K562 (cell line): Measurements from ENCODE around the gene CERS3. TPM values are rescaled to one million over a fixed set of nuclear protein-coding genes. Genes with fewer than 3 reads are reported as not detected.

ENCODE experiments used
- CHD4 ChIP-seq: fragments of 200-600 bp; sonication (generic); IDR thresholded peaks from 3 replicates; pipeline ENCODE4 v1.6.1; 2012; ENCODE audit warnings: low read depth, mild to moderate bottlenecking, mixed read lengths, low read length, inconsistent platforms; ENCODE audit not compliant: insufficient read depth, insufficient replicate concordance, poor library complexity, severe bottlenecking
- CHD7 ChIP-seq: fragments of 200-600 bp; sonication (generic); IDR thresholded peaks from one replicate; pipeline ENCODE4 v1.6.1; 2012; ENCODE audit warnings: mild to moderate bottlenecking, low read depth, low read length, inconsistent platforms
- JUN ChIP-seq, 2 experiments: sonication (generic) in 1 of 2; formaldehyde crosslinking in 1 of 2; IDR thresholded peaks; 2 replicates each; pipeline versions ENCODE4 v1.6.1 to v1.8.0; 2012 to 2022; ENCODE audit warnings: borderline replicate concordance in 2 of 2, mild to moderate bottlenecking in 2 of 2, improper control_type of control experiment in 1 of 2, low read depth in 1 of 2, low read length in 1 of 2, missing genetic modification reagents in 1 of 2
- NCOA2 ChIP-seq, 2 experiments: fragments of 450-650 bp; IDR thresholded peaks; 2 replicates each; pipeline ENCODE4 v1.6.1; 2018; ENCODE audit warnings: mild to moderate bottlenecking in 2 of 2, moderate library complexity in 1 of 2; ENCODE audit not compliant: partially characterized antibody in 2 of 2
- NFATC3 ChIP-seq: fragments of 450-650 bp; IDR thresholded peaks from 2 replicates; pipeline ENCODE4 v1.6.1; 2017; ENCODE audit warnings: mild to moderate bottlenecking
- NFE2L1 ChIP-seq: fragments of 450-650 bp; IDR thresholded peaks from 2 replicates; pipeline ENCODE4 v1.6.1; 2016; ENCODE audit warnings: missing genetic modification characterization, low read depth, mild to moderate bottlenecking, missing compliant biosample characterization, moderate library complexity, borderline replicate concordance
- SNRNP70 ChIP-seq: fragments of 200-400 bp; formaldehyde crosslinking; optimal IDR thresholded peaks from 2 replicates; pipeline ENCODE3; 2017; ENCODE audit warnings: low read depth, low read length
- SREBF1 ChIP-seq: fragments of 150-350 bp; IDR thresholded peaks from 2 replicates; pipeline ENCODE4 v1.6.1; 2014; ENCODE audit warnings: antibody characterized with exemption, low read depth, low read length, borderline replicate concordance
- ZBTB11 ChIP-seq, 3 experiments: fragments of 200-800 bp in 1 of 3; fragments of 250-450 bp in 1 of 3; fragments of 450-650 bp in 1 of 3; sonication (Bioruptor Pico) in 1 of 3; sonication (Bioruptor generic) in 1 of 3; formaldehyde crosslinking in 1 of 3; IDR thresholded peaks; 2 replicates each; pipeline versions ENCODE4 v1.6.1 to v1.8.0; 2016 to 2022; ENCODE audit warnings: mild to moderate bottlenecking in 2 of 3, missing genetic modification characterization in 2 of 3, missing compliant biosample characterization in 1 of 3, moderate library complexity in 1 of 3
- ZNF121 ChIP-seq: sonication (generic); formaldehyde crosslinking; conservative IDR thresholded peaks from 2 replicates; pipeline ENCODE4 v1.8.0; 2022; ENCODE audit warnings: missing genetic modification reagents
- polyA plus RNA-seq, 8 experiments: library from polyadenylated mRNA; depleted of rRNA in 4 of 8; stranded (reverse) in 5 of 8; unstranded in 3 of 8; fragments of >200 nt; fragmentation: Nextera tagmentation in 2 of 8; fragmentation: Illumina TruSeq in 1 of 8; extraction: Ambion mirVana in 2 of 8; extraction: Trizol in 1 of 8; gene quantifications; 2 replicates each; pipeline versions ENCODE4 v1.2.1 to v1.2.3, GENCODE V29; 2011 to 2014; ENCODE audit warnings: inconsistent platforms in 1 of 8, missing spikeins in 1 of 8
- total RNA-seq, 7 experiments: library from RNA; depleted of rRNA in 6 of 7; stranded (reverse); fragments of >200 nt in 6 of 7; fragmentation: Illumina TruSeq in 2 of 7; extraction: Trizol in 2 of 7; gene quantifications; 2 replicates each; pipeline versions ENCODE4 v1.2.1 to v1.2.3, GENCODE V29; 2011 to 2021; ENCODE audit warnings: low replicate concordance in 1 of 7

The CERS3 gene
- total and polyA plus RNA-seq, 9 of the 15 experiments (the other 6 are each of a cell fraction or from before 2014, with no cell fraction given) = not detected

- TF ChIP-seq CHD7 (no peak), NCOA2 (IDR thresholded peaks at IDR 0.05; ENCODE audit: partially characterized antibody in 2 of 2) (no peak), SNRNP70 (no peak), NFATC3 (no peak), ZBTB11 (CRISPR knock-in tag; IDR thresholded peaks at IDR 0.05) (no peak), JUN (IDR thresholded peaks at IDR 0.05; ENCODE audit: borderline replicate concordance, low read depth, low read length) (no peak), JUN (CRISPR knock-in tag; IDR thresholded peaks at IDR 0.05; ENCODE audit: borderline replicate concordance) (no peak), ZNF121 (CRISPR knock-in tag) (no peak), SREBF1 (no peak), NFE2L1 (tag) (no peak), CHD4 (no peak)
Observed at GRCh38 chr15:100558771-100559254, 30.1 kb upstream of the CERS3 start (continued).
